Nucleus accumbens (tissue), 56 donors: ENCODE measurements around the gene STAT2.

Experiments used
- DNase-seq, 56 donors: peaks; one replicate each; lab custom pipeline; 2025; lab: John Stamatoyannopoulos, UW

Gene STAT2

GRCh38 chr12:56298828-56299227 is 61.1 kb downstream of the STAT2 start:
- no peak for DNase-seq

- peak in 1 of 56 donors; percentile 14 for DNase-seq
Measured at GRCh38 chr12:56297400-56297799, 62.5 kb downstream of the STAT2 start.

GRCh38 chr12:56296295-56296694 is 63.6 kb downstream of the STAT2 start:
- no peak for DNase-seq

- no peak for DNase-seq
Measured at GRCh38 chr12:56293795-56294194, 66.1 kb downstream of the STAT2 start.
